Activated T-helper 17 cell treated with anti-CD3 and anti-CD28 coated beads, Interleukin-2, amount 50 U/mL, for 72 hours (primary cell): ENCODE results near the gene FZD2. TPM values are rescaled to one million over a fixed set of nuclear protein-coding genes. Genes with fewer than 3 reads are reported as not detected.
A peak's percentile ranks its signal among the peaks of the same experiment; 100 is the strongest.
"Not testable (repeated sequence)": the region's sequence is repeated elsewhere in the genome, so short reads cannot be mapped to it uniquely, and the experiment has no call there.

Source experiments
- ATAC-seq: fragments of 150-1000 bp; cut with Tn5 transposase; replicated peaks from 2 replicates; pipeline ENCODE4 v1.10.0; 2021; ENCODE audit warnings: mild to moderate bottlenecking, moderate library complexity
- H3K27ac Mint-ChIP-seq: one replicate; pipeline ENCODE4 v1.8.0; 2022; ENCODE audit warnings: mixed read lengths
- H3K27me3 Mint-ChIP-seq: one replicate; pipeline ENCODE4 v1.8.0; 2022; ENCODE audit warnings: mixed read lengths
- H3K36me3 Mint-ChIP-seq: one replicate; pipeline ENCODE4 v1.8.0; 2022; ENCODE audit warnings: low read depth, mild to moderate bottlenecking, mixed read lengths
- H3K4me1 Mint-ChIP-seq: one replicate; pipeline ENCODE4 v1.8.0; 2022; ENCODE audit warnings: mixed read lengths
- H3K4me3 Mint-ChIP-seq: one replicate; pipeline ENCODE4 v1.8.0; 2022; ENCODE audit warnings: mild to moderate bottlenecking, mixed read lengths
- H3K9me3 Mint-ChIP-seq: one replicate; pipeline ENCODE4 v1.8.0; 2022; ENCODE audit warnings: mixed read lengths
- total RNA-seq, 2 donors: library from RNA; stranded (reverse); gene quantifications; one replicate each; pipeline ENCODE4 v1.2.3, GENCODE V29; 2022

FZD2 gene
- total RNA-seq: not detected

DNA sequence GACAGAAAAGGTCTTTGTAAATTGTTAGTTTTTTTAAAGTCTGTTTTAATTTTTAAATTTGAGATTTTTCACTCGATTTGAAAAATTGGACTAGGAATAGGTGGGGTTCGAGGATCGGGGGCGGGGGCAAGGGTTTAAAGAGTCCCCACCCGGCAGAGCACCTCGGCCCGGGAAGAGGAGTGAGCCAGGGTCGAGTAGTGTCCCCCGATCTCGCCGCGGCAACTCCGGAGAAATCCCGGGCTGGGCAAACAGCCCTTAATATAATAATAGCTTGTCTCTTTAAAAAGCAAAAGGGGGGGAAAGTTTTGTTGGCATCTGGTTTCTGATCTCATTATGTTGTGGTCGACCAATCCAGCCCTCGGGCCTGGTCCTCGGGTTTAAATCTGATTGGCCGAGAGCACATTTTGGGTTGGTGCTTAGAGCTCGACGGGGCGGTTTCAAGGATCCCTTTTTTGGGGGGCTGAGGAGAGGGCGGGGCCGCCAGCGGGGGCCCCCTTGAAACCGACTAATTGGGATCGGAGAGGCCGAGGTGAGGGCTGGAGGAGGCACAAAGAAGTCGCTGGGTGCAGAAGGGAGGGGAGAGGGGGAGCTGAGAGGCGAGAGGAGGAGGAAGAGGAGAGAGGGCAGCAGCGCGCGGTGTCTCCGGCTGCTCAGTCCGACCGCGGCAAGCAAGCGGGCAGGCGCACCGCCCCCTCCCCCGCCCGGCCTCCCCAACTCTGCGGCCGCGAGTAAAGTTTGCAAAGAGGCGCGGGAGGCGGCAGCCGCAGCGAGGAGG, at the start of gene FZD2:
Gene FZD2, plus strand, starts transcription at position 653 of the 775 bp plus-strand sequence. CDS start 205 bp downstream, outside the sequence.
- Mint-ChIP-seq H3K9me3 (no peaks in the 10 kb centered on the region), H3K4me3 (peak within 1 kb of the TSS; percentile 85), H3K36me3 (no peaks in the 10 kb centered on the region), H3K27me3 (peaks cover 54% of the 10 kb centered on the region), H3K27ac (peak within 1 kb of the TSS; percentile 78), H3K4me1 (peaks cover 12% of the 10 kb centered on the region)
- ATAC-seq: peak; percentile 72

DNA sequence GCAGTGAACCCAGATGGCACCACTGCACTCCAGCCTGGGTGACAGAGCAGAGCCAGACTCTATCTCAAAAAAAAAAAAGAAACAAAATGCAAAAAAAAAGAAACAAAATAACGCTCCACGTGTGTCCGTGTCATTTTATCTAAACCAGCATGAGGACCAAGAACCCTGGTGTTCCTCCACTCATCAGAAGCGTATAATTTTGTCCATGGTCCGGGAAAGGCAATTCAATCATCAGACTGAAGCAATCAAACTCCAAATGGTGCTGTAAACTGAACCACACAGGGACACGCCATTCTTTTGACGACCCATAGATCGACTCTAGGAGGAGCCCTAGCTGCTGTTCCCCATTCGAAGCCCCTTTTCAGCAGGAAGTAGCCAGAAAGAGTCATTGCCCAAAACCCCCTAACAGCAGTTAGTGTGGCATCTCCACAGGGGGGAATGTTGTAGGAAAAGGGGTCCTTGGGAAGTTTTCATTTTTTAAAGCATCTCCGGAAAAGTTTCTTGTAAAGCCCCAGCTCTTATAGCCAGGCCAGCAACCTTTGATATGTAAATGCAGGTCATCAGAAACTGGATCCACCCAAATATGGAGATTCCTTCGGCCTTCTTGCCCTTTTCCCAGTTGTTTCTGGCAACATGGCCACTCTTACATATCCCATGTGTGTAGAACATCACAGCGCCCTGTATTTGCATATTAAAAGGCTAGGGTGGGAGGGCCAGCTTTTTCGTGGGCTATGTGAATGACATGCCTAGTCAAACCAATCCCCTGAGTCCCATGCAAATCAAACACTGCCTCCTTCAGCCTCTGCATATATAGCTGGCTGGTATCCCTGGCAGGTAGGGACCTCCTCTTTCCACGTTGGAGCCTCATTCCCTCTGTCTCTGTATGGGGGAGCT, 45.8 kb upstream of the FZD2 start:
- ATAC-seq, H3K4me1 Mint-ChIP-seq, H3K27me3 Mint-ChIP-seq: not testable (repeated sequence)

DNA sequence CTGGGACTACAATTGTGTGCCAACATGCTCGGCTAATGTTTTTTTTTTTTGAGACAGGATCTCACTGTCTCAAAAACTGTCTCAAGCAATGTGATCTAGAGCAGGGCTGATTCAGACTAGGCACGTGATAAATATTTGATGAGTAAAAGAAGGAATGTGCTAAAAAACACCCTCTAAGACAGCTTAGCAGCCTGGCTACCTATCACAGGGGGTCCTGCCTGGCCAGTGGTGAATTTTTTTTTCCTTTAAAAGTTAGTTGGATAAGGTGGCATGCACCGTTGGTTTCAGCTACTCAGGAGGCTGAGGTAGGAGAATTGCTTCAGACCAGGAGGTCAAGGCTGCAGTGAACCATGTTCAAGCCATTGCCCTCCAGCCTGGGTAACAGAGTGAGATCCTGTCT, 39.3 kb upstream of the FZD2 start:
- H3K4me3 Mint-ChIP-seq: no peak overlapping the region
- H3K9me3 Mint-ChIP-seq: no peaks in the 10 kb centered on the region

More for the DNA sequence above, 45.8 kb upstream of the FZD2 start:
- not testable (repeated sequence) for H3K36me3 Mint-ChIP-seq, H3K27ac Mint-ChIP-seq, H3K4me3 Mint-ChIP-seq, H3K9me3 Mint-ChIP-seq

DNA sequence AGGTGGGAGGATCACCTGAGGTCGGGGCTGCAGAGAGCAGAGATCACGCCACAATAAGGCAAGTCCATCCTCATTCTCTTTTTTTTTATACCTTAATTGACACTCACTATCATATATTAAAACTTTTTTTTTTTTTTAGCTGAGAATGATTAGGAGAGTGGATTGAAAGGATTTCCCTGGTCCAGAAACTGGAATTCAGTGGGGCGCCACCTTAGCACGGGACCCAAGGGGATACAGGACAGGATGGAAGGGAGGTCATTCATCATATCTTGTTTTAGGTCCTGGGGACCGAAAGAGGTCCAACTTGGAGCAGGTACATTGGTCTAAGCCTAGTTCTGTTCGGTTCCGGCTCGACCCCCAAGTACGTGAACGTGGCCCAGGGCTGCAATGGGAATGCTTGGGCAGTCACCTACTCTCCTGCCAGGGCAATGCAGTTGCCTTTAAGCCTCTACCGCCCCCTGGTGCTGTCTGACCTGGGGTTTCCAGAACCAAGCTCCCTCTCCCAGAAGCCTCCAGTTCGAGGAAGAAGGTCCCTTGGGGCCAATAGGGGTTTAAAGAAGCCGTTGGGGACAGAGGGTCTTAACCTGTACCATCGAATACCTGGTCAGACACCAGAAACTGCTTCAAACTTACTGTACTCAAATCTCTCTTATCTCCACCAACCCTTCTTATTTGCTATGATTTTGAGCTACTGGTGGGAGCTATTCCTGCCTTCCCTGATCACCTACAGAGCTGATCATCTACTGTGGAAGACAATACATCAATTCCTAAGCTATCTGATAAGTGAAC, 34.2 kb upstream of the FZD2 start:
- H3K36me3 Mint-ChIP-seq: no peaks in the 10 kb centered on the region
- ATAC-seq: peak; percentile 63
- no peak overlapping the region for H3K27ac Mint-ChIP-seq
- no peaks in the 10 kb centered on the region for H3K4me1 Mint-ChIP-seq
- H3K4me3 Mint-ChIP-seq: no peak overlapping the region
- H3K9me3 Mint-ChIP-seq: no peaks in the 10 kb centered on the region
- peaks cover 6% of the 10 kb centered on the region for H3K27me3 Mint-ChIP-seq

More for the DNA sequence above, 39.3 kb upstream of the FZD2 start:
- no peak overlapping the region for H3K27ac Mint-ChIP-seq
- no peaks in the 10 kb centered on the region for H3K4me1 Mint-ChIP-seq
- no peak for ATAC-seq
- H3K27me3 Mint-ChIP-seq: peaks cover 6% of the 10 kb centered on the region
- no peaks in the 10 kb centered on the region for H3K36me3 Mint-ChIP-seq

DNA sequence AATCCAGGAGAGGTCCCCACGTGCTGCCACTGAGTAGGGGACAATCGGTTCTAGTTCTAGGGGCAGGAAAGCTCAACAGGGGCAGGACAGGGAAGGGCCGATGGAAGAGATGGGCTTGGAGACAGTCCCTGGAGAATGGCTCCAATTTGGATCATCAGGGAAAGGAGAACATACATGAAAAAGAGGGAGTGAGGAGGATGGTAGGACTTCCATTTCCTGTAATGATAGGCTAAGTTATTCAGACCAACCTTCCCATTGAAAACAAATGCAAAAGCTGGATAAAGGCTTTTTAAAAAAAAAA, 33.7 kb upstream of the FZD2 start:
- H3K27me3 Mint-ChIP-seq: peaks cover 6% of the 10 kb centered on the region
- ATAC-seq: no peak
- no peak overlapping the region for H3K4me3 Mint-ChIP-seq
- no peaks in the 10 kb centered on the region for H3K4me1 Mint-ChIP-seq
- no peak overlapping the region for H3K27ac Mint-ChIP-seq
- no peaks in the 10 kb centered on the region for H3K9me3 Mint-ChIP-seq
- H3K36me3 Mint-ChIP-seq: no peaks in the 10 kb centered on the region

DNA sequence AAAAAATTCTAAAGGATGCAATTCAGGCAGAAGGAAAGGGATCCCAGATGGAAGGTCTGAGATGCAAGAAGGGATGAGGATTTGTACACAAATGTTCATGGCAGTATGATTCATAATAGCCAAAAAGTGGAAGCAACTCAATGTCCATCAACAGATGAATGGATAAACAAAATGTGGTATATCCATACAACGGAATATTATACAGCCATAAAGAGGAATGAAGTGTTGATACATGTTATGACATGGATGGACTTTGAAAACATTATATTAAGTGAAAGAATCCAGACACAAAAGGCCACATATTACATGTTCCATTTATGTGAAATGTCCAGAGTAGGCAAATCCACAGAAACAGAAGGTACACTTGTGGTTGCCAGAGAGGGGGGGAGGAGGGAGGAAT, 30.2 kb upstream of the FZD2 start:
- H3K9me3 Mint-ChIP-seq: no peaks in the 10 kb centered on the region
- H3K27me3 Mint-ChIP-seq: peaks cover 3% of the 10 kb centered on the region
- no peak for ATAC-seq
- H3K27ac Mint-ChIP-seq: no peak overlapping the region
- no peaks in the 10 kb centered on the region for H3K36me3 Mint-ChIP-seq
- no peak overlapping the region for H3K4me3 Mint-ChIP-seq
- H3K4me1 Mint-ChIP-seq: no peaks in the 10 kb centered on the region

DNA sequence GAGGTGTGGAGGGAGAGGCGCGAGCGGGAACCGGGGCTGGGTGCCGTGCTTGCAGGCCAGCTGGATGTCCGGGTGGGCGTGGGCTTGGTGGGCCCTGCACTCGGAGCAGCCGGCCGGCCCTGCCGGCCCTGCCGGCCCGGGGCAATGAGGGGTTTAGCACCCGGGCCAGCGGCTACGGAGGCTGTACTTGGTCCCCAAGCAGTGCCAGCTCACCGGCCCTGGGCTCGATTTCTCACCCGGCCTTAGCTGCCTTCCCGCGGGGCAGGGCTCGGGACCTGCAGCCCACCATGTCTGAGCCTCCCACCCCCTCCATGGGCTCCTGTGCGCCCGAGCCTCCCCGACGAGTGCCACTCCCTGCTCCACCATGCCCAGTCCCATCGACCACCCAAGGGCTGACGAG, 29.3 kb upstream of the FZD2 start:
- Mint-ChIP-seq H3K4me1 (no peaks in the 10 kb centered on the region), H3K36me3 (no peaks in the 10 kb centered on the region), H3K4me3 (no peak overlapping the region), H3K9me3 (no peaks in the 10 kb centered on the region), H3K27me3 (peaks cover 3% of the 10 kb centered on the region), H3K27ac (no peak overlapping the region)
- ATAC-seq: no peak

DNA sequence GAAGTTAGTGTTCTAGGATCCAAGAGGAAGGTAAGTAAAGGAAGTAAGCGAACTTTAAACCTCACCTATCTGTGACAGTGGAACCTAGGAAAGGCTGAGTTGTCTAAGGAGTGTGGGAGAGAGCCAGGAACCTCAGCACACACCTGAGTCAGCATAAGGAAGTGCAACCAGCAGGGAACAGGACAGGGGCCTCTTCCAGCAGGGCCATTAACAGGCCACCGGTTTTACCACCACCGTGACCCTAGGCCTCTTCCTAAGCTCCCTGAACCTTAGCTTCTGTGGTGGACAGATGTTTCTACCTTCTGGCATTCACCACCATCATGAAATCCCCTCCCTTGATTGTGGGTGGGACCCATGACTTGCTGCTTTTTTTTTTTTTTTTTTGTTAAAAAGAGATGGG, 27.4 kb upstream of the FZD2 start:
- no peaks in the 10 kb centered on the region for H3K9me3 Mint-ChIP-seq

DNA sequence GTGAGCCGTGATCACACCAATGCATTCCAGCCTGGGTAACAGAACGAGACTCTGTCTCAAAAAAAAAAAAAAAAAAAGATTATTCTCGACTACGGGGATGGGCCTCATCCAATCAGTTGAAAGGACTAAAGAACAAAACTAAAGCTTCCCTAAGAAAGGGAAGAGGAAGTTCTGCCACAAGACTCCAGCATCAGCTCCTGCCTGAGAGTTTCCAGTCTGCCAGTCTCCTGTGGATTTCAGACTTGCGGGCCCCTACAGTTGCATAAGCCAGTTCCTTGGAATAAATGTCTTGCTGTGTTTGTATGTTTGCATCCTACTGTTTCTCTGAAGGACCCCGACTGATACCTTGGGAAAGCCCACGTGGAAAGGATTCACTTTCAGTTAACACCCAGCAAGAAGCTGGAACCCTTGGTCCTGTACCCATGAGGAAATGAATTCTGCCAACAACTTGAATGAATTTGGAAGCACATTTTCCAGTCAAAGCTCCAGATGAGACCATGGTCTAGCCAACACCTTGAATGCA, 26.3 kb upstream of the FZD2 start:
- Mint-ChIP-seq H3K4me3 (no peak overlapping the region), H3K27ac (no peak overlapping the region), H3K36me3 (no peaks in the 10 kb centered on the region), H3K4me1 (peaks cover 6% of the 10 kb centered on the region), H3K27me3 (no peaks in the 10 kb centered on the region), H3K9me3 (no peaks in the 10 kb centered on the region)
- no peak for ATAC-seq

More for the DNA sequence above, 27.4 kb upstream of the FZD2 start:
- H3K27ac Mint-ChIP-seq: no peak overlapping the region
- H3K36me3 Mint-ChIP-seq: no peaks in the 10 kb centered on the region
- no peak for ATAC-seq
- no peak overlapping the region for H3K4me3 Mint-ChIP-seq
- H3K4me1 Mint-ChIP-seq: peaks cover 6% of the 10 kb centered on the region
- no peaks in the 10 kb centered on the region for H3K27me3 Mint-ChIP-seq

DNA sequence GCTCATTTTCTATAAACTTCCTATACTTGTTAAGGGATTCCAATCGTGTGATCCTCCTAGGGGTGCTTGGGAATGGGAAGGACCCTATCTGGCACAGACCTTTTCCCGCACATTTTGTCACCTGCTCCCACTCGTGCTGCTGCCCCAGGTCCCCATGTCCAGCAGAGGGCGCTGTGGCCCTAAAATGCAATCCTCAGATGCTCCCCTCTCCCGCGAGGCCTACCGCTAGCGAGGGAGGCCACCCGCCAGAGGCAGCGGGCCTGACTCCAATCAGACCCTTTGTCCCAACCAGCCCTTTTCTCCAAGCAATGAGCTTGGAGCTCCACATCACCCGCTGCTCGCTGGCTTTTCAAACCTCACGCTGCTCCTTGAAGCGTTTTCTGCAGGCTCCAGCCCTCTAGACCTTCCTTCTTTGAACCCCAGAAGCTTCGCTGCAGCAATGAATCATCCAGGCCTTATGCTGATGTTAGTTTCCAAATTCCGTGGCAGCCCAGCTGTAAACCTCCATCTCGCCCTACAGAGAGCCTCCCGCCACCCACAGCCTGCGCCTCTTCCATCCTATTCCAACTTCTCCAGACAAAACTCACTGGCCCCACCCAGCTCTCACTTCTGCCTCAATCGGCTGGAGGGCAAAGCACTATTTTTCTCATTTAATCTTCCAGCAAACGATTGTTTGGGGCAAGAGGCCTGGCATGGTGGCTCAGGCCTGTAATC, 23.6 kb upstream of the FZD2 start:
- no peaks in the 10 kb centered on the region for H3K36me3 Mint-ChIP-seq
- peaks cover 6% of the 10 kb centered on the region for H3K4me1 Mint-ChIP-seq
- no peaks in the 10 kb centered on the region for H3K9me3 Mint-ChIP-seq
- peak; percentile 95 for ATAC-seq
- no peaks in the 10 kb centered on the region for H3K27me3 Mint-ChIP-seq
- peak overlapping the region; percentile 53 for H3K4me3 Mint-ChIP-seq
- peak overlapping the region; percentile 28 for H3K27ac Mint-ChIP-seq

DNA sequence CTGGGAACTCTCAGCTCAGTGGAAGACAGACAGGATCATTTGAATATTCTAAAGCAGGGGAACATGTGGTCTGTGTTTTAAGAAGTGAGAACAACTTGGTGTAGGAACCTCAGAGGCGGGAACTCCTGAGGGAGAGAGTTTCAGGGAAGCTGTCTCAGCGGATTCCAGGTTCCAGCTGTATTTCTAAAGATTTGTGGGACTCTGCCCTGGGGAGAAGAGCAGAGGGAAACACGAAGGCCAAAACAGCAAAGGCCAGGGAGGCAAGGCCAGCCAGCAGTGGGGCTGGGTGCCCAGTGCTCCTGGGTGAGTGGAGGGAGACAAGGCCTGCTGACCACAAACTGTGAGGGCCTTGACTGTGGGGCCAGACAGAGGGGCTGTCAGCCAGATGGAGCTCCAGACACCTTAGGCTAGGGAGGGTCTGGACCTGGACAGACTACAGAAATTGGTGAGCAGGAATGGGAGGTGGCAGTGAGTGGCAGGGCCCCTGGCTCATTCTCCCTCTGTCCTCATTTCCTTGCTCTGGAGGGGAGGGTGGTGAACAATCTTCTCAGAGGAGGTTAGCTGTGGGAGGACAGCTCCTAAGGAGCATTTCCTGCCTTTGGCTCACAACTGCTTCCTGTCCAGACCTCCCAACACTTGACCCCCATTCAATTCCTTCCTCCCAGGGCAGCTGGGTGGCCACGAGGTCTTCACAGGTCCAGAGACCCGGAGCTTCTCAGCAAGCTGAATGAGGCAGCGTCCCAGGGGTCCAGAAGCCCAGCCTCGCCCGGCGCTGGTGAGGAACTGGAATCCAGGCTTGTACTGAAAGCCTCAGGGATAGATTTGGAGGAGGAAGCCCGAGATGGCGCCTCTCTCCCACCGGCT, 21.0 kb upstream of the FZD2 start:
- Mint-ChIP-seq H3K27me3 (peaks cover 7% of the 10 kb centered on the region), H3K9me3 (no peaks in the 10 kb centered on the region), H3K4me1 (peaks cover 6% of the 10 kb centered on the region), H3K36me3 (no peaks in the 10 kb centered on the region), H3K4me3 (no peak overlapping the region), H3K27ac (peak overlapping the region; percentile 36)
- no peak for ATAC-seq

DNA sequence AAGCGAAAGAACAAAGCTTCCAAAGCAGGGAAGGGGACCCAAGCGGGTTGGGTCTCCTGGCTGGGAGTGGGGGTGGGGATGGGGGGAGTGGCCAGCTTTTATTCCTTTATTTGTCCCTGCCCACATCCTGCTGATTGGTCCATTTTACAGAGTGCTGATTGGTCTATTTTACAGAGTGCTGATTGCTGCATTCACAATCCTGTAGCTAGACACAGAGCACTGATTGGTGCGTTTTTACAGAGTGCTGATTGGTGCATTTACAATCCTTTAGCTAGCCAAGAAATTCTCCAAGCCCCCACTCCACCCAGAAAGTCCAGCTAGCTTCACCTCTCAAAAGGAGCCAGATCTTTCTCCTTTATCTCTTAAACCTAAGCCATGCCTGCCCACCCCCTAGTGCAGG, 19.4 kb upstream of the FZD2 start:
- H3K9me3 Mint-ChIP-seq, H3K4me3 Mint-ChIP-seq, H3K4me1 Mint-ChIP-seq, H3K36me3 Mint-ChIP-seq, ATAC-seq, H3K27ac Mint-ChIP-seq: not testable (repeated sequence)
- peaks cover 11% of the 10 kb centered on the region for H3K27me3 Mint-ChIP-seq

DNA sequence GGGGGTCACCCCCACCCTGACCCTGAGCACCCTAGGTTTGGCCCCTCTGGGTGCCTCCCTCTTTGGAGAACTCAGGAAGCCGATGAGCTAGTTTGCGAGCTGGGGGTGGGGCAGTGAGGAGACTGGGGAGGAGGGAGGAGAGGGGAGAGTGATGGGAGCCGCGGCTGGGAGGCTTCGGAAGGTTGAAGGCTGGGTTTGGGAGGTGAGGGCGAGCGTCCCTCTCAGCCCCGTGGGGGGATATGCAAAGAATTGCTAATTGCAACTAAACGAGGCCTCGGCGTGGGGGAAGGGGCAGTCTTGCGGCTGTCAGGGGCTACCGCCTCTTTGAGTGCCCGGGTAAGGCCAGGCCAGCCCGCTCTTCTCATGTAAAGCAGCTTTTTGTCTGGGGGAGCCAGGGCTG, 17.6 kb upstream of the FZD2 start:
- Mint-ChIP-seq H3K36me3 (no peaks in the 10 kb centered on the region), H3K4me3 (no peak overlapping the region), H3K27ac (no peak overlapping the region), H3K27me3 (peaks cover 22% of the 10 kb centered on the region), H3K4me1 (no peaks in the 10 kb centered on the region), H3K9me3 (no peaks in the 10 kb centered on the region)
- no peak for ATAC-seq
